ENCODE results near the gene AFF3. TPM values are rescaled to one million over a fixed set of nuclear protein-coding genes. Genes with fewer than 3 reads are reported as not detected.

AFF3 gene
- total RNA-seq, 2 experiments from 2014 or later, result 3.1 to 3.5 TPM

- no peak for ATAC-seq
- Mint-ChIP-seq H3K36me3 (ENCODE audit: low read depth) (no peaks in the 10 kb centered on the region), H3K4me3 (no peak overlapping the region), H3K4me1 (ENCODE audit: low read depth) (peaks cover 40% of the 10 kb centered on the region), H3K27me3 (peaks cover 3% of the 10 kb centered on the region), H3K27ac (no peak overlapping the region), H3K9me3 (no peaks in the 10 kb centered on the region)
- ChIA-PET POLR2A (no interaction called here), CTCF (no interaction called here)
- no peak for DNase-seq
- intact Hi-C loops (cut with micrococcal nuclease), result no loop called here
- no peak for TF ChIP-seq CTCF (IDR thresholded peaks at IDR 0.05)
Observed at GRCh38 chr2:100067784-100068183, 74.6 kb downstream of the AFF3 start.

- Mint-ChIP-seq H3K9me3 (peaks cover 3% of the 10 kb centered on the region), H3K36me3 (ENCODE audit: low read depth) (peaks cover 3% of the 10 kb centered on the region), H3K4me1 (ENCODE audit: low read depth) (peaks cover 43% of the 10 kb centered on the region), H3K4me3 (no peak overlapping the region), H3K27ac (no peak overlapping the region), H3K27me3 (peaks cover 3% of the 10 kb centered on the region)
- no peak for ATAC-seq
- POLR2A ChIA-PET, result no interaction called here
- no peak for TF ChIP-seq CTCF (IDR thresholded peaks at IDR 0.05)
- CTCF ChIA-PET, result interaction anchor here (0.9 kb wide), 1 partner anchor 508 kb away, joined by 3 read pairs; no protein-coding TSS in a partner anchor
- DNase-seq, result no peak
- intact Hi-C loops (cut with micrococcal nuclease), result no loop called here
Observed at GRCh38 chr2:100066856-100067255, 75.5 kb downstream of the AFF3 start.

GRCh38 chr2:100066246-100066645 lies 76.1 kb downstream of the AFF3 start:
- CTCF ChIA-PET, result interaction anchor here (0.9 kb wide), 1 partner anchor 507 kb away, joined by 3 read pairs; no protein-coding TSS in a partner anchor
- POLR2A ChIA-PET, result no interaction called here

GRCh38 chr2:100064592-100065428 lies 77.6 kb downstream of the AFF3 start:
- H3K36me3 Mint-ChIP-seq (ENCODE audit: low read depth), result peaks cover 3% of the 10 kb centered on the region
- peaks cover 3% of the 10 kb centered on the region for H3K9me3 Mint-ChIP-seq
- no peak overlapping the region for H3K4me3 Mint-ChIP-seq
- intact Hi-C loops (cut with micrococcal nuclease), result loop anchor here (5.0 kb wide), 1 partner anchor 77 kb away; the partner anchor contains the start of gene AFF3
- no peak for TF ChIP-seq CTCF (IDR thresholded peaks at IDR 0.05)
- ATAC-seq, result peak; percentile 32
- DNase-seq, result no peak
- peaks cover 40% of the 10 kb centered on the region for H3K4me1 Mint-ChIP-seq (ENCODE audit: low read depth)
- peaks cover 2% of the 10 kb centered on the region for H3K27me3 Mint-ChIP-seq
- ChIA-PET POLR2A (no interaction called here), CTCF (interaction anchor here (0.6 kb wide), 1 partner anchor 19 kb away, joined by 3 read pairs; no protein-coding TSS in a partner anchor)
- H3K27ac Mint-ChIP-seq, result no peak overlapping the region

More at GRCh38 chr2:100066246-100066645, 76.1 kb downstream of the AFF3 start:
- Mint-ChIP-seq H3K9me3 (peaks cover 3% of the 10 kb centered on the region), H3K27ac (no peak overlapping the region), H3K4me3 (no peak overlapping the region), H3K27me3 (peaks cover 3% of the 10 kb centered on the region), H3K4me1 (ENCODE audit: low read depth) (peaks cover 41% of the 10 kb centered on the region), H3K36me3 (ENCODE audit: low read depth) (peaks cover 3% of the 10 kb centered on the region)
- ATAC-seq (no peak), DNase-seq (no peak)
- no peak for TF ChIP-seq CTCF (IDR thresholded peaks at IDR 0.05)
- intact Hi-C loops (cut with micrococcal nuclease), result no loop called here

- Mint-ChIP-seq H3K4me3 (no peak overlapping the region), H3K27ac (no peak overlapping the region), H3K9me3 (peaks cover 3% of the 10 kb centered on the region), H3K4me1 (ENCODE audit: low read depth) (peaks cover 41% of the 10 kb centered on the region), H3K27me3 (peaks cover 2% of the 10 kb centered on the region), H3K36me3 (ENCODE audit: low read depth) (peaks cover 3% of the 10 kb centered on the region)
- DNase-seq, result no peak
- ChIA-PET CTCF (interaction anchor here (0.6 kb wide), 1 partner anchor 18 kb away, joined by 3 read pairs; no protein-coding TSS in a partner anchor), POLR2A (no interaction called here)
- ATAC-seq, result no peak
- TF ChIP-seq CTCF (IDR thresholded peaks at IDR 0.05), result no peak
- intact Hi-C loops (cut with micrococcal nuclease), result loop anchor here (5.0 kb wide), 1 partner anchor 78 kb away; the partner anchor contains the start of gene AFF3
Observed at GRCh38 chr2:100064165-100064564, 78.2 kb downstream of the AFF3 start.

Measured in activated CD8-positive, alpha-beta T cell treated with anti-CD3 and anti-CD28 coated beads for 36 hours (primary cell).